Suprapubic skin (tissue), 4 donors: ENCODE data around the gene PIK3R5. TPM values are rescaled to one million over a fixed set of nuclear protein-coding genes. Genes with fewer than 3 reads are reported as not detected.

Source experiments
- DNase-seq, 2 donors: peaks; one replicate each; pipeline ENCODE4 v3.0.0-alpha.2; 2019; ENCODE audit warnings: low spot score in 2 of 2
- H3K27ac ChIP-seq: fragments of 200-600 bp; sonication (generic); one replicate; pipeline ENCODE4 v1.5.1; 2019
- H3K27me3 ChIP-seq: fragments of 200-600 bp; sonication (generic); one replicate; pipeline ENCODE4 v1.5.1; 2019
- H3K36me3 ChIP-seq: fragments of 200-600 bp; sonication (generic); one replicate; pipeline ENCODE4 v1.5.1; 2019
- H3K4me1 ChIP-seq: fragments of 200-600 bp; sonication (generic); one replicate; pipeline ENCODE4 v1.5.1; 2019
- H3K4me3 ChIP-seq: fragments of 200-600 bp; sonication (generic); one replicate; pipeline ENCODE4 v1.5.1; 2019; ENCODE audit warnings: mild to moderate bottlenecking
- H3K9me3 ChIP-seq: fragments of 200-600 bp; sonication (generic); one replicate; pipeline ENCODE4 v1.5.1; 2019
- CTCF ChIP-seq, 2 donors: fragments of 200-600 bp in 1 of 2; fragments of 450-650 bp in 1 of 2; sonication (generic) in 1 of 2; IDR thresholded peaks; one replicate each; pipeline ENCODE4 v1.5.1; 2016 to 2019; ENCODE audit warnings: antibody characterized with exemption in 2 of 2, mild to moderate bottlenecking in 1 of 2, moderate library complexity in 1 of 2
- EP300 ChIP-seq: sonication (generic); formaldehyde crosslinking; IDR thresholded peaks from one replicate; pipeline ENCODE4 v1.6.1; 2017; ENCODE audit warnings: antibody characterized with exemption
- POLR2A ChIP-seq, 2 donors: fragments of 450-650 bp; IDR thresholded peaks; one replicate each; pipeline ENCODE4 v1.6.1; 2017; ENCODE audit warnings: antibody characterized with exemption in 2 of 2, mild to moderate bottlenecking in 2 of 2, moderate library complexity in 2 of 2
- POLR2AphosphoS5 ChIP-seq, 3 donors: sonication (generic); formaldehyde crosslinking; IDR thresholded peaks; one replicate each; pipeline ENCODE4 v1.6.1; 2017; ENCODE audit warnings: antibody characterized with exemption in 3 of 3
- WGBS: methylation state at CpG from one replicate; pipeline ENCODE4 v1.1.5; 2018; 5-methylcytosine and 5-hydroxymethylcytosine counted together
- total RNA-seq, 4 donors: library from RNA; depleted of rRNA; stranded (reverse); fragments of >200 nt; gene quantifications; one replicate each; pipeline ENCODE4 v1.1.0, GENCODE V29; 2016

The PIK3R5 gene
- total RNA-seq, 4 donors from 2014 or later: 3.6 to 13.5 (median 5.0) TPM

- no peak overlapping the region for H3K27ac ChIP-seq
- H3K4me3 ChIP-seq: no peak overlapping the region
- H3K4me1 ChIP-seq: peaks cover 8% of the 10 kb centered on the region
- H3K27me3 ChIP-seq: no peaks in the 10 kb centered on the region
- no peak for TF ChIP-seq POLR2AphosphoS5 (IDR thresholded peaks at IDR 0.05)
- no peak for TF ChIP-seq POLR2A (IDR thresholded peaks at IDR 0.05)
- no peak for TF ChIP-seq CTCF (IDR thresholded peaks at IDR 0.05)
- no peak for TF ChIP-seq EP300
- H3K36me3 ChIP-seq: no peaks in the 10 kb centered on the region
- H3K9me3 ChIP-seq: no peaks in the 10 kb centered on the region
- 60% methylated on average over 9 of the region's 9 CpGs for WGBS
- no peak for DNase-seq
Measured at GRCh38 chr17:8844229-8845218, 121.0 kb downstream of the PIK3R5 start.

DNA sequence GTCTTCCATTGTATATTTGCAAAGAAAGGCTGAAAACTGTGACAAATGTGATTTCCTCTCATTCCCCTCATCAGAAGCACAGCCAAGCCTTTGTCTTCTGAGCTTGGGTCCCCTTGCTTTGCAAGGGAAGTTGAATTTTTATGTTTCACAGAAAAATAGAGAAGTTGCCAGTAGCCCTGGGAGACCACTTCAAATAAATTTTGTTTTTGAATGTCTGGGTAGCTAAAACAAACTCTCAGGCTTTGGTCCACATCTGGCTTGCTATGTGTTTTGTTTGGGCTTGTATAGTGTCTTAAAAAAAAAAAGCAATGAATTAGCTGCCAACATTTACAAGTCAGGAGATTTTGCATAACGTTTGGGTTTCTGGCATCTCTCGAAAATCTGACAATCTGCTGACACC, 122.2 kb downstream of the PIK3R5 start:
- Histone ChIP-seq H3K4me1 (peaks cover 8% of the 10 kb centered on the region), H3K36me3 (no peaks in the 10 kb centered on the region), H3K27me3 (no peaks in the 10 kb centered on the region), H3K27ac (no peak overlapping the region), H3K4me3 (no peak overlapping the region), H3K9me3 (no peaks in the 10 kb centered on the region)
- TF ChIP-seq POLR2A (IDR thresholded peaks at IDR 0.05) (no peak), POLR2AphosphoS5 (IDR thresholded peaks at IDR 0.05) (no peak), CTCF (IDR thresholded peaks at IDR 0.05) (no peak), EP300 (no peak)
- WGBS: 18% methylated on average over 2 of the region's 2 CpGs
- no peak for DNase-seq

- TF ChIP-seq POLR2A (IDR thresholded peaks at IDR 0.05): no peak
- no peak for TF ChIP-seq EP300
- no peak for TF ChIP-seq POLR2AphosphoS5 (IDR thresholded peaks at IDR 0.05)
- no peak for TF ChIP-seq CTCF (IDR thresholded peaks at IDR 0.05)
- Histone ChIP-seq H3K9me3 (no peaks in the 10 kb centered on the region), H3K27me3 (peaks cover 11% of the 10 kb centered on the region), H3K4me1 (peaks cover 8% of the 10 kb centered on the region), H3K27ac (no peak overlapping the region), H3K4me3 (no peak overlapping the region), H3K36me3 (no peaks in the 10 kb centered on the region)
- DNase-seq: no peak
- 81% methylated on average over 4 of the region's 4 CpGs for WGBS
Measured at GRCh38 chr17:8841844-8842243, 123.7 kb downstream of the PIK3R5 start.

DNA sequence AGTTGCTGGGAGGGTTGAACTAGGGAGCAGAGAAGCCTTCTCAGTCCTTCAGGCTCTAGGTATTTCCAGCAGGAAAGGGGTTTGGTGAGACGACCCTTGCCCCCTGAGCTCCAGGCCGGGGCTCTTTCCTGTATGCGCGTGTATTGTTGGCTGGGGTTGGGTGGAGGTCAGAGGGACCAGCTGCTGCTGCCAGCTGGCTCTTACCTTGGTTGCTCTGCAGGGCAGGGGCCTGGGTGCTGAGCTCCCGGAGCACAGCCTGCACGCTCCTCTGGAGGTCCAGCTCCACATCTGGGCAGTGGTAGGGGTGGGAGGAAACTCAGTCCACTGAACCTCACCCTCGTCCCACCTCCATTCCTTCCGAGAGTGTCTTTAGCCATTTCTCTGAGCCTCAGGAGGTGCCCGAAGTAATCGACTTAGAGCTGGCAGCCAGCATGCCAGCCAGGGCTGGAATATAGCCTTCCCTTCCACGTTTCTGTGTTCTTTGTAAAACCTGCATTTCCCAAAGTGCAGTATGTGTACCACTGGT, 126.0 kb downstream of the PIK3R5 start:
- Histone ChIP-seq H3K27me3 (peaks cover 26% of the 10 kb centered on the region), H3K36me3 (no peaks in the 10 kb centered on the region), H3K27ac (no peak overlapping the region), H3K4me3 (no peak overlapping the region), H3K9me3 (no peaks in the 10 kb centered on the region), H3K4me1 (peaks cover 8% of the 10 kb centered on the region)
- WGBS: 66% methylated on average over 10 of the region's 11 CpGs
- TF ChIP-seq POLR2A (IDR thresholded peaks at IDR 0.05): no peak
- no peak for TF ChIP-seq EP300
- TF ChIP-seq CTCF (IDR thresholded peaks at IDR 0.05): no peak
- no peak for TF ChIP-seq POLR2AphosphoS5 (IDR thresholded peaks at IDR 0.05)
- DNase-seq: no peak

DNA sequence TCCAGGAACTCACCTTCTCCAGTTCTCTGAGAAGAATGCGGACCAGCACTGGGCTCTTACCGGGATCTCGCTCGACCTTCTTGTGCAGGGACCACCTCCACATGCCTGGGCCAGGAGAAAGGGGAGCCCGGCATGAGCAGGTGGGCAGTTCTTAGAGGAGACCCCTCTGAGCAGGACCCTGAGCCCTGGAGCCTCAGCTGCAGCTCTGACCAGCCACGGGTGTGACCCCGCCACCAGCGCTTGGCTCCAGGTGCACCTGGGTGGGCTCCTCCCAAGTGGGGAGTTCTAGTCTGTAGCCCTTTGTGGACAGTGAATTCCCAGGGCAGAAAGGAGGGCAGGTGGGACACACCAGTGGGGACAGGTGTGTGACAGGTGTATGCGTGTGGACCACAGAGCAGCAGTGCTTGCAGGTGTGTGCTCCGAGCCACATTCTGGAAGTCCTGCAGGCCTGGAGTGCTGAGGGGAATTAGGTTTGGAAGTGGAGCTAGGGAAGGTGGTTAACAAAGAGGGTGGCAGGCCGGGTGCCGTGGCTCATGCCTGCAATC, 126.9 kb downstream of the PIK3R5 start:
- no peak for TF ChIP-seq POLR2A (IDR thresholded peaks at IDR 0.05)
- no peak for TF ChIP-seq CTCF (IDR thresholded peaks at IDR 0.05)
- no peak for TF ChIP-seq EP300
- no peak for TF ChIP-seq POLR2AphosphoS5 (IDR thresholded peaks at IDR 0.05)
- H3K36me3 ChIP-seq: no peaks in the 10 kb centered on the region
- 93% methylated on average over 10 of the region's 12 CpGs for whole genome bisulfite sequencing
- H3K27me3 ChIP-seq: peaks cover 28% of the 10 kb centered on the region
- H3K4me3 ChIP-seq: no peak overlapping the region
- H3K4me1 ChIP-seq: peaks cover 8% of the 10 kb centered on the region
- no peaks in the 10 kb centered on the region for H3K9me3 ChIP-seq
- H3K27ac ChIP-seq: no peak overlapping the region
- DNase-seq: peak in 1 of 2 donors; percentile 67
